SW 1271 (cell line): ENCODE measurements around the gene HMGXB3.
A peak's percentile ranks its signal among the peaks of the same experiment; 100 is the strongest.
"Not testable (repeated sequence)": the region's sequence is repeated elsewhere in the genome, so short reads cannot be mapped to it uniquely, and the experiment has no call there.

Experiments
- DNase-seq, 2 experiments: peaks; one replicate each; lab custom pipeline; 2025; lab: John Stamatoyannopoulos, UW

The HMGXB3 gene

GRCh38 chr5:150022158-150022531 lies 21.6 kb downstream of the HMGXB3 start:
- peak; percentile 83 to 93 for DNase-seq

- DNase-seq: no peak
These were observed 22.1 kb downstream of the HMGXB3 start for GRCh38 chr5:150022681-150023080.

- no peak for DNase-seq
These were observed 22.6 kb downstream of the HMGXB3 start for GRCh38 chr5:150023136-150023535.

- DNase-seq: no peak
These were observed 23.9 kb downstream of the HMGXB3 start for GRCh38 chr5:150024346-150024984.

DNA sequence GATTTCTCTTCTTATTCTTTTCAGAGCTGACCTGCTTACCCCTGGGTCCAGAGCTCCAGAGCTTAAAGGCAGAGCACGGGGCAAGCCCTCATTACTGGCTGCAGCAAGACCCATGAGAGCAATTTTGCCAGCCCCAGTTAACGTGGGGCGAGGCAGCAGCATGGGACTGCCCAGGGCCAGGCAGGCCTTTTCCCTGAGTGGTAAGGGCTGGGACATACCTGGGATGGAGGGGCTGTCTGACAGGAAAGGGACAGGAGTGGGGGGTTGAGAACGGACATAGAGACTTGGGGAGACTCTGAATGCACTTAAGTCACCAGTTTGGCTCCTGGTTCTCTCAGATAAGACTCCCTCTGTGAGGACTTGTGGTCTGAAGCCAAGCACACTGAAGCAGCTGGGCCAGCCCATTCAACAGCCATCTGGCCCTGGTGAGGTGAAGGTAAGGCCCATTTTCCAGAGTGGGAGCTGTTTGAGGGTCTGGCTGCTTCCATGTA lies 26.2 kb downstream of the HMGXB3 start:
- DNase-seq: no peak

DNA sequence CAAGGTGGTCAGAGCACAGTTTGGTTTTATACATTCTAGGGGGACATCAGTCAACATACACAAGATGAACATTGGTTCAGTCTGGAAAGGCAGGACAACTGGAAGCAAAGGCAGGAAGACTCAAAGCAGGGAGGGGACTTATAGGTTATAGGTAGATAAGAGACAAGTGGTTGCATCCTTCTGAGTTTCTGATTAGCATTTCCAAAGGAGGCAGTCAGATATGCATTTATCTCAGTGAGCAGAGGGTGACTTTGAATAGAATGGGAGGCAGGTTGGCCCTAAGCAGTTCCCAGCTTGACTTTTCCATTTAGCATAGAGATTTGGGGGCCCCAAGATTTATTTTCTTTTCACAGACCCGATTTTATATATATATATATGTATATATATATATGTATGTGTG lies 27.5 kb downstream of the HMGXB3 start:
- DNase-seq: not testable (repeated sequence)

- DNase-seq: no peak
These were observed 32.8 kb downstream of the HMGXB3 start for GRCh38 chr5:150033334-150033733.

GRCh38 chr5:150034662-150035061 lies 34.1 kb downstream of the HMGXB3 start:
- no peak for DNase-seq

- no peak for DNase-seq
These were observed 34.8 kb downstream of the HMGXB3 start for GRCh38 chr5:150035139-150035895.

DNA sequence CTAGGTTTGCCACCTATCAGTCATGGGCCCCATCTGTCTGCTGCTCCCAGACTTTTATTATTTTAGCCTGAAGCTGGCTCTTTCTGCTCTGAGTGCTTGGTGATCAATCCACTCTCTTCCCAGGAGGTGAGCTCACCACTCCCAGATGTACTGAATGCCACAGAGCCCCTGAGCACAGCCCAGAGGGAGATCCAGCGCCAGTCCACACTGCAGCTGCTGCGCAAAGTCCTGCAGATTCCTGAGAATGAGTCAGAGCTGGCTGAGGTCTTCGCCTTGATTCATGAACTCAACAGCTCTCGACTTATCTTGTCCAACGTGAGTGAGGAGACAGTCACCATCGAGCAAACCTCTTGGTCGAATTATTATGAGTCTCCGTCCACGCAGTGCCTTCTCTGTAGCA lies 36.0 kb downstream of the HMGXB3 start:
- peak; percentile 45 to 74 for DNase-seq

- DNase-seq: no peak
These were observed 38.0 kb downstream of the HMGXB3 start for GRCh38 chr5:150038547-150038946.

- no peak for DNase-seq
These were observed 41.9 kb downstream of the HMGXB3 start for GRCh38 chr5:150042459-150042858.

GRCh38 chr5:150043657-150044328 lies 43.3 kb downstream of the HMGXB3 start:
- DNase-seq: no peak

DNA sequence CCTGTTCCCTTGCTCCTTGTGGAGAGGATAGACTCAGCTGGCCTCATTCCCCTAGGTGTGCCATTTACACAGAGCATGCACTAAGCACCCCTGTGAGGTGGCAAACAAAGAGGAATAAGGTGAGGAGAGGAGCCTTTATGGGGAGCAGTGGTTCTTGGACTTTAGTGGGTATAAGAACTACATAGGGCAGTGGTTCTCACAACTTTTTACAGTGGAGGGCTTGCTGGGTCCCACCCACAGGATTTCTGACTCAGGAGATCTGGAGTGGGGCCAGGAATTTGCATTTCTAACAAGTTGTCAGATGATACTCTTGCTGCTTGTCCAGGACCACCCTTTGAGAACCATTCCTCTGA lies 43.8 kb downstream of the HMGXB3 start:
- peak in 1 of 2 experiments; percentile 49 for DNase-seq

GRCh38 chr5:150044712-150045111 lies 44.2 kb downstream of the HMGXB3 start:
- no peak for DNase-seq

DNA sequence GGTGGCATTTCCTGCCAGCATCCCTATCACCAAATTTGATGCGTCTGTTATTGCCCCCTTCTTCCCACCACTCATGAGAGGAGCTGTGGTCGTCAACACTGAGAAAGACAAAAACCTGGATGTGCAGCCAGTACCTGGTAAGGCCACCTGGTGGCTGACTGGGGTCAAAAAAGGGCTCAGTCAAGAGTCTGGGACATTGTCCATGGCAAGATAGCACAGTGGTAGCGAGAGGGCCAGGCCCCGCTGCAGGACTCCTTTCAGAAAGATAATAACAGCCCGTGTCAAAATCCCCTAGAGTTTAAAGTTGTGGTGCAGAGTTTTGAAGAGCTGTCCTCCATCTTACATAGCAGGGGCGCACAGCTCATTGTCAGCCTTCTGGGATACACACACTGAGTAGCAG lies 45.0 kb downstream of the HMGXB3 start:
- DNase-seq: no peak

- DNase-seq: no peak
These were observed 45.5 kb downstream of the HMGXB3 start for GRCh38 chr5:150046031-150046430.

GRCh38 chr5:150050172-150050811 lies 49.8 kb downstream of the HMGXB3 start:
- peak in 1 of 2 experiments; percentile 39 for DNase-seq

DNA sequence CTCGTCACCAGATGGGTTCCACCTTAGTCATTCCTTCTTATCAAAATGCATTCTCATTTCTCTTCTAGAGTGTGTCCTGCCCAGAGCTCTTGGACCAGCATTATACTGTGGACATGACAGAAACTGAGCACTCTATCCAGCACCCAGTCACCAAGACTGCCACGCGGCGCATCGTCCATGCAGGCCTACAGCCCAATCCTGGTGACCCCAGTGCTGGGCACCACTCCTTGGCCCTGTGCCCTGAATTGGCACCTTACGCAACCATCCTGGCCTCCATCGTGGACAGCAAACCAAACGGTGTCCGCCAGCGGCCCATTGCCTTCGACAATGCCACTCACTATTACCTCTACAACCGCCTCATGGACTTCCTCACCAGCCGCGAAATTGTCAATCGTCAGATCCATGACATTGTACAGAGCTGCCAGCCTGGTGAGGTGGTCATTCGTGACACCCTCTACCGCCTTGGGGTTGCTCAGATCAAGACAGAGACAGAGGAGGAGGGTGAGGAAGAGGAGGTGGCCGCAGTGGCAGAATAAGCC lies 51.2 kb downstream of the HMGXB3 start:
- DNase-seq: no peak

GRCh38 chr5:150052226-150052955 lies 51.9 kb downstream of the HMGXB3 start:
- DNase-seq: no peak

- DNase-seq: peak in 1 of 2 experiments; percentile 46
These were observed 52.6 kb downstream of the HMGXB3 start for GRCh38 chr5:150052956-150053712.
